Memory B cell (primary cell): ENCODE results near the gene H6PD.

ENCODE experiments used
- ATAC-seq: fragments of 150-1000 bp; cut with Tn5 transposase; 2 replicates; pipeline ENCODE4 v1.10.0; 2021; ENCODE audit warnings: low read depth, mild to moderate bottlenecking, moderate library complexity
- DNase-seq, 2 donors: peaks; one replicate each; pipeline ENCODE4 v3.0.0; 2022; ENCODE audit warnings: low spot score in 2 of 2
- H3K27ac Mint-ChIP-seq: one replicate; pipeline ENCODE4 v1.8.0; 2022; ENCODE audit warnings: mild to moderate bottlenecking, moderate library complexity, mixed read lengths
- H3K27me3 Mint-ChIP-seq: one replicate; pipeline ENCODE4 v1.8.0; 2022; ENCODE audit warnings: mixed read lengths
- H3K36me3 Mint-ChIP-seq: one replicate; pipeline ENCODE4 v1.8.0; 2022; ENCODE audit warnings: mild to moderate bottlenecking, mixed read lengths
- H3K4me1 Mint-ChIP-seq: one replicate; pipeline ENCODE4 v1.8.0; 2022; ENCODE audit warnings: mixed read lengths
- H3K4me3 Mint-ChIP-seq: one replicate; pipeline ENCODE4 v1.8.0; 2022; ENCODE audit warnings: mild to moderate bottlenecking, moderate library complexity, mixed read lengths
- H3K9me3 Mint-ChIP-seq: one replicate; pipeline ENCODE4 v1.8.0; 2022; ENCODE audit warnings: mixed read lengths

The H6PD gene

GRCh38 chr1:9279172-9279840, 44.7 kb downstream of the H6PD start:
- H3K4me1 Mint-ChIP-seq, result peaks cover 14% of the 10 kb centered on the region
- no peak overlapping the region for H3K4me3 Mint-ChIP-seq
- peaks cover 18% of the 10 kb centered on the region for H3K27me3 Mint-ChIP-seq
- H3K27ac Mint-ChIP-seq, result no peak overlapping the region
- no peak for ATAC-seq
- DNase-seq, result no peak
- H3K36me3 Mint-ChIP-seq, result peaks cover 1% of the 10 kb centered on the region
- H3K9me3 Mint-ChIP-seq, result peaks cover 1% of the 10 kb centered on the region

- no peak overlapping the region for H3K27ac Mint-ChIP-seq
- peaks cover 5% of the 10 kb centered on the region for H3K9me3 Mint-ChIP-seq
- peaks cover 1% of the 10 kb centered on the region for H3K36me3 Mint-ChIP-seq
- H3K4me3 Mint-ChIP-seq, result peak overlapping the region; percentile 27
- ATAC-seq (no peak), DNase-seq (no peak)
- H3K27me3 Mint-ChIP-seq, result peaks cover 19% of the 10 kb centered on the region
- H3K4me1 Mint-ChIP-seq, result peaks cover 12% of the 10 kb centered on the region
These were observed 45.7 kb downstream of the H6PD start for GRCh38 chr1:9280015-9280860.

GRCh38 chr1:9281071-9281827, 46.7 kb downstream of the H6PD start:
- ATAC-seq, result no peak

GRCh38 chr1:9281908-9282695, 47.5 kb downstream of the H6PD start:
- Mint-ChIP-seq H3K4me1 (peaks cover 11% of the 10 kb centered on the region), H3K27me3 (peaks cover 23% of the 10 kb centered on the region), H3K4me3 (no peak overlapping the region), H3K36me3 (no peaks in the 10 kb centered on the region), H3K9me3 (peaks cover 6% of the 10 kb centered on the region), H3K27ac (no peak overlapping the region)
- DNase-seq, result no peak
- ATAC-seq, result no peak

More at GRCh38 chr1:9281071-9281827, 46.7 kb downstream of the H6PD start:
- Mint-ChIP-seq H3K36me3 (peaks cover 1% of the 10 kb centered on the region), H3K27me3 (peaks cover 22% of the 10 kb centered on the region), H3K9me3 (peaks cover 6% of the 10 kb centered on the region), H3K4me1 (peaks cover 10% of the 10 kb centered on the region), H3K4me3 (no peak overlapping the region), H3K27ac (no peak overlapping the region)
- no peak for DNase-seq

GRCh38 chr1:9282696-9282955, 48.1 kb downstream of the H6PD start:
- Mint-ChIP-seq H3K27ac (peak overlapping the region; percentile 24), H3K36me3 (no peaks in the 10 kb centered on the region), H3K4me1 (peaks cover 11% of the 10 kb centered on the region), H3K27me3 (peaks cover 25% of the 10 kb centered on the region), H3K9me3 (peaks cover 6% of the 10 kb centered on the region), H3K4me3 (no peak overlapping the region)
- no peak for ATAC-seq
- no peak for DNase-seq

GRCh38 chr1:9284061-9284460, 49.5 kb downstream of the H6PD start:
- peaks cover 2% of the 10 kb centered on the region for H3K36me3 Mint-ChIP-seq
- ATAC-seq (peak; percentile 60), DNase-seq (no peak)
- peaks cover 10% of the 10 kb centered on the region for H3K9me3 Mint-ChIP-seq
- no peak overlapping the region for H3K27ac Mint-ChIP-seq
- H3K27me3 Mint-ChIP-seq, result peaks cover 27% of the 10 kb centered on the region
- peaks cover 11% of the 10 kb centered on the region for H3K4me1 Mint-ChIP-seq
- H3K4me3 Mint-ChIP-seq, result no peak overlapping the region

- no peak overlapping the region for H3K27ac Mint-ChIP-seq
- no peak for DNase-seq
- H3K4me3 Mint-ChIP-seq, result no peak overlapping the region
- H3K36me3 Mint-ChIP-seq, result peaks cover 2% of the 10 kb centered on the region
- ATAC-seq, result no peak
- peaks cover 10% of the 10 kb centered on the region for H3K9me3 Mint-ChIP-seq
- H3K4me1 Mint-ChIP-seq, result peaks cover 6% of the 10 kb centered on the region
- H3K27me3 Mint-ChIP-seq, result peaks cover 12% of the 10 kb centered on the region
These were observed 52.0 kb downstream of the H6PD start for GRCh38 chr1:9286556-9286955.

GRCh38 chr1:9289090-9289534, 54.5 kb downstream of the H6PD start:
- DNase-seq (peak; percentile 86 to 92), ATAC-seq (peak; percentile 21)
- no peak overlapping the region for H3K27ac Mint-ChIP-seq
- no peak overlapping the region for H3K4me3 Mint-ChIP-seq
- peaks cover 10% of the 10 kb centered on the region for H3K9me3 Mint-ChIP-seq
- H3K36me3 Mint-ChIP-seq, result peaks cover 2% of the 10 kb centered on the region
- H3K27me3 Mint-ChIP-seq, result peaks cover 10% of the 10 kb centered on the region
- peaks cover 4% of the 10 kb centered on the region for H3K4me1 Mint-ChIP-seq

- H3K4me1 Mint-ChIP-seq, result peaks cover 5% of the 10 kb centered on the region
- peaks cover 6% of the 10 kb centered on the region for H3K9me3 Mint-ChIP-seq
- peaks cover 2% of the 10 kb centered on the region for H3K36me3 Mint-ChIP-seq
- DNase-seq (no peak), ATAC-seq (no peak)
- H3K27me3 Mint-ChIP-seq, result peaks cover 10% of the 10 kb centered on the region
- H3K4me3 Mint-ChIP-seq, result no peak overlapping the region
- no peak overlapping the region for H3K27ac Mint-ChIP-seq
These were observed 55.3 kb downstream of the H6PD start for GRCh38 chr1:9289711-9290485.

- no peak for DNase-seq
- no peak overlapping the region for H3K27ac Mint-ChIP-seq
These were observed 57.4 kb downstream of the H6PD start for GRCh38 chr1:9291914-9292360.

GRCh38 chr1:9292361-9293240, 58.0 kb downstream of the H6PD start, which contains the start of gene SPSB1:
Gene SPSB1, plus strand, starts transcription at chr1:9292894. Its CDS starts 62,998 bp downstream, at chr1:9355892.
- Mint-ChIP-seq H3K9me3 (peaks cover 4% of the 10 kb centered on the region), H3K4me3 (peak within 1 kb of the TSS; percentile 77), H3K36me3 (peaks cover 2% of the 10 kb centered on the region), H3K27me3 (peaks cover 2% of the 10 kb centered on the region), H3K27ac (no peak within 1 kb of the TSS), H3K4me1 (peaks cover 4% of the 10 kb centered on the region)
- ATAC-seq (peak; percentile 72), DNase-seq (peak; percentile 29 to 50)

More at GRCh38 chr1:9291914-9292360, 57.4 kb downstream of the H6PD start:
- Mint-ChIP-seq H3K36me3 (peaks cover 2% of the 10 kb centered on the region), H3K4me3 (peak overlapping the region; percentile 68), H3K4me1 (peaks cover 4% of the 10 kb centered on the region), H3K9me3 (peaks cover 4% of the 10 kb centered on the region), H3K27me3 (peaks cover 4% of the 10 kb centered on the region)
- ATAC-seq, result no peak

- Mint-ChIP-seq H3K27ac (no peak overlapping the region), H3K36me3 (peaks cover 2% of the 10 kb centered on the region), H3K27me3 (peaks cover 2% of the 10 kb centered on the region), H3K4me3 (no peak overlapping the region), H3K9me3 (peaks cover 2% of the 10 kb centered on the region), H3K4me1 (peaks cover 4% of the 10 kb centered on the region)
- ATAC-seq (no peak), DNase-seq (no peak)
These were observed 58.6 kb downstream of the H6PD start for GRCh38 chr1:9293241-9293532.
